ENCODE data around the gene DLD.
"Not testable (repeated sequence)": the region's sequence is repeated elsewhere in the genome, so short reads cannot be mapped to it uniquely, and the experiment has no call there.

Gene DLD, protein sequence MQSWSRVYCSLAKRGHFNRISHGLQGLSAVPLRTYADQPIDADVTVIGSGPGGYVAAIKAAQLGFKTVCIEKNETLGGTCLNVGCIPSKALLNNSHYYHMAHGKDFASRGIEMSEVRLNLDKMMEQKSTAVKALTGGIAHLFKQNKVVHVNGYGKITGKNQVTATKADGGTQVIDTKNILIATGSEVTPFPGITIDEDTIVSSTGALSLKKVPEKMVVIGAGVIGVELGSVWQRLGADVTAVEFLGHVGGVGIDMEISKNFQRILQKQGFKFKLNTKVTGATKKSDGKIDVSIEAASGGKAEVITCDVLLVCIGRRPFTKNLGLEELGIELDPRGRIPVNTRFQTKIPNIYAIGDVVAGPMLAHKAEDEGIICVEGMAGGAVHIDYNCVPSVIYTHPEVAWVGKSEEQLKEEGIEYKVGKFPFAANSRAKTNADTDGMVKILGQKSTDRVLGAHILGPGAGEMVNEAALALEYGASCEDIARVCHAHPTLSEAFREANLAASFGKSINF
- 63.4 reads per million, percentile 73 among the genes with 10 or more reads in this experiment for total RNA-seq

GRCh38 chr7:107890962-107891635 is at the start of gene DLD:
Gene DLD, plus strand, starts transcription at chr7:107891183. Its CDS starts 68 bp downstream, at chr7:107891251.
- DNase-seq = peak; percentile 94

- no peak for DNase-seq
Observed at GRCh38 chr7:107842213-107842612, 48.8 kb upstream of the DLD start.

DNA sequence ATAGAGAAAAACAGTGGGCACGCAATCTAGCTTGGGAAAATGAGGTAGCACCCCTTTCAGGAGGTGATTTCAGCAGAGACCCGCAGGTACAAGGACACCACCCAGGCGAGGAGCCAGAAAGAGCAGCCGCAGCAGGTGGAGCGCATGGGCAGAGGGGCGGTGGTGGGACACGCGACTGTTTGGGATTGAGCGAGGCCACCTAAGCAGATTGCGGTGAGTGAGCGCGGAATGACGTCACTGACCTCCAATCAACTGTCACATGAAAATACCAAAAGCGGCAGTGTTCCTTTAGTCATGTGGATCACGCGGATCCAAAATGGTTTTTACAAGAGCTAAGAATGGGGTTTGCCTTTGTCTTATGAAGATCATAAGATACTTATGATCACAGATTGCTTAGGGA is 47.8 kb upstream of the DLD start:
- DNase-seq = no peak

GRCh38 chr7:107846324-107846723 is 44.7 kb upstream of the DLD start:
- no peak for DNase-seq

GRCh38 chr7:107847168-107847835 is 43.7 kb upstream of the DLD start:
- DNase-seq = no peak

DNA sequence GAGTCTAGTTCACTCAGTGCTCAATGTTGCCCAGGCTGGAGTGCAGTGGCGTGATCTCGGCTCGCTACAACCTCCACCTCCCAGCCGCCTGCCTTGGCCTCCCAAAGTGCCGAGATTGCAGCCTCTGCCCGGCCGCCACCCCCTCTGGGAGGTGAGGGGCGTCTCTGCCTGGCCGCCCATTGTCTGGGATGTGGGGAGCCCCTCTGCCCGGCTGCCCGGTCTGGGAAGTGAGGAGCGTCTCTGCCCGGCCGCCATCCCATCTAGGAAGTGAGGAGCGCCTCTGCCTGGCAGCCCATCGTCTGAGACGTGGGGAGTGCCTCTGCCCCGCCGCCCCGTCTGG is 43.2 kb upstream of the DLD start:
- not testable (repeated sequence) for DNase-seq

- not testable (repeated sequence) for DNase-seq
Observed at GRCh38 chr7:107848211-107848610, 42.8 kb upstream of the DLD start.

GRCh38 chr7:107850216-107850615 is 40.8 kb upstream of the DLD start:
- no peak for DNase-seq

DNA sequence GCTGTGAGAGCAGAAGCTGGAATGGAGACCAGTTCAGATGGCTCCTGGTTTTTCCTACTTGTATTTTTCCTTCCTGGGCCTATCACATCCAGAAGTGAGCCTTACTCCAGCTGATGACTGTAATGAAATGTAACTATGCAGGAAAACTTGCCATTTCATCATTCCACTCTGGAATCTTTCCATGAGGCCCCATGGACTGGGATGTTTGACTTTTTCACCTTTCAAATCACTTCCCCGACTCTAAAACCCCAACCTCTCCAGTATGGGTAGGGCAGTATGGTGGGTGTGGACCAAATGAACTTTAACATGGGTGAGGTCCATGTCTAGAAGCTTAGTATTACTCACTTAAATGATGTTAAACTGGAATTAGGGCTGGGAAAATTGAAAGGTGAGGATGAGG is 40.3 kb upstream of the DLD start:
- DNase-seq = no peak

- no peak for DNase-seq
Observed at GRCh38 chr7:107854454-107854853, 36.5 kb upstream of the DLD start.

DNA sequence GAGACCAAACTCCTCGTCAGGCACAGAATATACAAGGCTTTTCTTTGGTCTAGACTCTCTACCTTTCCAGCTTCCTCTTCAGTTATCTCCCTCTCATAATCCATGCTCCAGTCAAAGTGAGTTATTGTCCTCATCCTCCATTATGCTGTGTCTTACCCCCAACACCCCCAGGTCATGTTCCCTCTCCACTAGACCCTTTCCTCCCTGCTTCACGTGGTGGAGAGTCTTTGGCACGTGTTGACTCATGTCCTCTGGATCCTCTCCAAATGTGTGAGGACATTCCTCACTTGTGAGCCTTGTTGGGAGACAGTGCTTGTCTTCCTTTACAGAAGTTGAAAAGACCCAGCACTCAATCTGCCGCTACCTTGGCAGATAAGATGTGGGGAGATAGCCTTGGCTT is 36.0 kb upstream of the DLD start:
- no peak for DNase-seq

GRCh38 chr7:107856806-107857540 is 34.0 kb upstream of the DLD start:
- DNase-seq = no peak

- DNase-seq = no peak
Observed at GRCh38 chr7:107857541-107857912, 33.5 kb upstream of the DLD start.

DNA sequence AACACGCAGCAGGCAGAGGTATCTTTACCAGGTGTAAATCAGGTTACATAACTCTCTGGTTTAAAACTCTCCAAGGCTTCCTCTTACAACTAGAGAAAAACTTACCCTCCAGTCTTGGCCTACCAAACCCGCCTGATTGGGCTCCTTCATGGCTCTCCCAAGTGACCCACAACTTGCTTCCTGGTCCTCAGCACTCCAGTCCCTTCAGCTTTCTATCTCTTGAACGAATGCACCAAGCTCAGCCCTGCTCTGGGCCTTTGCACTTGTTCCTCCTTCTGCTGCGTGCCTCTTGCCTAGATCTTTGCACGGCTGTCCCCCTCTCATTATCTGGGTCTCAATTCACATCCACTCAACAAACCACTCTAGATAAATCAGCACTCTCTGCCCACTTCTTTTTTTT is 32.7 kb upstream of the DLD start:
- no peak for DNase-seq

GRCh38 chr7:107860279-107860961 is 30.6 kb upstream of the DLD start:
- DNase-seq = no peak

DNA sequence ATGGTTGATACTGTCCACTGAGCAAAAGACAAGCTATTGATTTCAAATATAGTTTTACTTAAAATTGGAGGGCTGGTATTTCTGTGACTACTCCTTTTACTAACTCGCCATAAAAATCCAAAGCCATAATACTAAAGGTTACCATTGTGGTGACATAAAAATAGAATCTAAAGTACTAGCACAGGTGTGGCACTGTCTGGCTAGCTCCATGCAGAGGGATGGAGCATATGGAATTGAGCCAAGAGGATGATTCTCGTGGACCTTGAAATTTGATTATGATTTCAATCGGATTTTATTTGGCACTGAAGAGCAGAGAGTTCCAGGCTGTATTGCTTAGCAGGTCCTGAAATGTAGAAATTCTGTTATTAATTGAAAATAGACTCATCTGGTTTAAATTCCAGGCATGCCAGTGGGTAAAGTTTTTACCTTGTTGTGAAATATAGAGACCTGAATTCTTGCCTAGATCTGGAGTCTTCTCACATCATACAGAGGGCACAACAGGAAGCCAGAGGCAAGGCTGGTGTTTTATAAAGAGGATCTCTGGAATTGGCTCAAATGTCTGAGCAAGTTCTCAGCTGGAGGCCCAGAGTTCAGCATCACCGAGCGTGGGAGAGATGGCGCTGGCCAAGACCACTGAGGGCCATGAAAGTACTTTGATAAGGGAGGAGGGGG is 29.9 kb upstream of the DLD start:
- DNase-seq = no peak

DNA sequence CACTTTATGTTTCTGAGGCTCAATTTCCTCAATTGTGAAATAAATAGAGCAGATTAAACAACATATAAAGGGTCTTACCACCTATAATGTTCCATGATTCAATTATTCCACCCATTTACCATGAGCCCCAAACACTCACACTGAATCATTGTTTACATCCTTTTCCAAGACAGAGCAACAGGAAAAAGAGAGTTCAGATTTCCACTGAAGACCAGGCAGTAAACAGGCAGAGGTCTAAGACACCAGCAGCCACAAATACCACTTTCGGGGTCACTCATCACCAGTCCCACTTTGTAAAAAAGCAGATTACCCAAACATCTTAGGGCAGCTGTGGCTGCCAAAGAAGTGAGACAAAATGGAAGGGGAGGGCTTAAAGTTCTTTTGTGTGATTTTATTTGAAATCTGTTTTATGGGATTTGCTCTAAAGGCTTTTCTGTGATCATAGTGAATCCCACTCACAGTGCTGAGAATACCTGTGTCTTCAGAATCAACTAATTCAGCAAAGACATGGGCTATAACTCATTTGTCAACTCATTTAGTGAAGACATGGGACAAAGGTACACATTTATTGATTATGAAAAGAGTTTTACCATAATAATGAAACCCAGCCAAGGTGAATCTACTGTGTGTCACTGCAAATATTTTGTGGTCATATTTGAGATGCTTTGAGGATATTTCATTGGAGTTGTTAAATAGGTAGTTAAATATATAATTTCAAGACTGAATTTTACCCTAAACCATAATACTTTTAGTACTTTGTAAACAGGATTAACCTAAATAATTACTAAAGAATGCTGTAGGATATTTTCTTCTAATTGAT is 24.8 kb upstream of the DLD start:
- no peak for DNase-seq

DNA sequence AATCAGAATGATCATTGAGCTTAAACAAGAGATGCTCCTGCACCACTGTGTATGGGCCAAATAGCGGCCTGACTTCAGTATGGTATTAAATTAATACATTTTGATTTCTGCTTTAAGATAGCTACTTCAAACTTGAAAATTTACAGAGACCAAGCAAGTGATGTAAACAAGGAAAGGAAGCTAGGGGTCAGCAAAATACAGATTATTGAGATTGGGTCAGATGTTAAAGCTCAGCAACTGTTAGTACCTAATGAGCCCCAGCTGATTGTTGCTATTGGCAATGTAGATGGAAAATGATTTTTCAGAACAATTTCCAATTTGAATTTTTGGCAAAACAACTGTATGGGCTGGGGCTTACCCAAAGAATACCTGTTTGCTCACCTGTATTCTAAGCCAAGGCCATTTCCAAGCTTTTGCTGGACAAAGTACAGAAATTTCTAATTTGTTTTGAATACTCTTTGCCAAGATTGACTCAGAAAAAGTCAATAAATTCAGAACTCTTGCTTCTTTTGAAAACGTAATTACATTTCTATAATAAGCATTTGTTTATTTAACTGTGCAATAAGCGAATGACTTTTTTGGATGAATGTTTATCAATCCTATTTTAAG is 23.0 kb upstream of the DLD start:
- no peak for DNase-seq

DNA sequence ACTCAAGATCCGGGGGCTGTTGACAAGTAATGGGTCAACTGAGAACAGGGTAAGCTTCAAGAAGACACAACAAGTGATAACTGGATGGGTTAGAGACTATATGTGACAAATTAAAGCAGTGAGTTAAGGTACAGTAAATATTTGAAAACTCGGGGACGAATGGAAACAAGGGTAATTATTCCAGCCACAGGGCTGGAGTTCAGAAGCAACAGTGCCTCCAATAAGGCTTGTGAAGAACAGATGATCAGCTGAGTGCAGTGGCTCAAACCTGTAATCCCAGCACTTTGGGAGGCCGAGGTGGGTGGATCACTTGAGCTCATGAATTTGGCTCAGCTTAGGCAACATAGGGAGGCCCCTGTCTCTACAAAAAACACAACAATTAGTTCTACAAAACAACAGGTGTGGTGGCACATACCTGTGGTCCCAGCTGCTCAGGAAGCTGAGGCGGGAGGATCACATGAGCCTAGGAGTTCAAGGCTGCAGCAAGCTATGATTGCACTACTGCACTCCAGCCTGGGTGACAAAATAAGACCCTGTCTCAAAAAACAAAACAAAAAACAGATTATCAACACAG is 20.5 kb upstream of the DLD start:
- no peak for DNase-seq

DNA sequence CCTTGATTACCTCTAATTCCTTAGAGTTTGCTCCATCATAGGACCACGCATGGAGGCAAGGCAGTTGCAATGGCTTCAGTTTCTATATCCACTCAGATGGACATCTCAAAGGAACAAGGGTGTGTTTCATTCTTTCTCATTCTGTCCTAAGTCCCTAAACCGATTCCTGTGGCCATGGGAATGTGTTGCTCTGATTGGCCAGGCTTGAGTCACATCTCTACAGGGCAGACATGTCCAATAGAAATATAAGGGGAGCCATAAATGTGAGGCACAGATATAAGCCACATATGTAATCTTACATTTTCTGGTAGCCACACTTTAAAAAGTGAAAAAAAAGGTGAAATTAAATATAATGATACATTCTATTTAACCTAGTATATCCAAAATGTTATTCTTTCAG is 16.9 kb upstream of the DLD start:
- DNase-seq = no peak

Measured in effector CD4-positive, alpha-beta T cell (primary cell).